Gastroesophageal sphincter (tissue), 3 donors: ENCODE measurements around the gene GIPC2.

Experiments
- CTCF ChIP-seq, 4 experiments: fragments of 200-600 bp in 2 of 4; fragments of 450-650 bp in 2 of 4; sonication (generic) in 1 of 4; IDR thresholded peaks; one replicate each; pipeline ENCODE4 v1.5.1; 2017 to 2019; ENCODE audit warnings: antibody characterized with exemption in 4 of 4, mild to moderate bottlenecking in 2 of 4, moderate library complexity in 2 of 4
- POLR2A ChIP-seq, 2 donors: fragments of 450-650 bp; IDR thresholded peaks; one replicate each; pipeline ENCODE4 v1.6.1; 2017; ENCODE audit warnings: antibody characterized with exemption in 2 of 2, mild to moderate bottlenecking in 2 of 2, moderate library complexity in 1 of 2
- POLR2AphosphoS5 ChIP-seq: sonication (generic); formaldehyde crosslinking; IDR thresholded peaks from one replicate; pipeline ENCODE4 v1.6.1; 2017; ENCODE audit warnings: antibody characterized with exemption

GRCh38 chr1:78147031-78147430 lies 101.3 kb downstream of the GIPC2 start:
- TF ChIP-seq CTCF (IDR thresholded peaks at IDR 0.05) (no peak), POLR2A (IDR thresholded peaks at IDR 0.05) (no peak), POLR2AphosphoS5 (no peak)
